Spinal cord (tissue), 10 donors: ENCODE results near the gene OTP. TPM values are rescaled to one million over a fixed set of nuclear protein-coding genes. Genes with fewer than 3 reads are reported as not detected.

Source experiments
- DNase-seq, 6 donors: peaks; one replicate each; pipeline versions ENCODE4 v3.0.0 to v3.0.0-alpha.2; 2013 to 2015; ENCODE audit warnings: low spot score in 6 of 6, low read depth in 4 of 6
- H3K27ac ChIP-seq: one replicate; pipeline ENCODE4 v1.5.1; 2013; ENCODE audit warnings: low read depth, low read length, control low read depth
- H3K27me3 ChIP-seq: one replicate; pipeline ENCODE4 v1.6.1; 2013; ENCODE audit warnings: low read length; ENCODE audit not compliant: control insufficient read depth, insufficient read depth
- H3K36me3 ChIP-seq: one replicate; pipeline ENCODE4 v1.6.1; 2013; ENCODE audit warnings: low read length; ENCODE audit not compliant: control insufficient read depth, insufficient read depth
- H3K4me1 ChIP-seq: one replicate; pipeline ENCODE4 v1.6.1; 2013; ENCODE audit warnings: low read length; ENCODE audit not compliant: control insufficient read depth, insufficient read depth
- H3K4me3 ChIP-seq: one replicate; pipeline ENCODE4 v1.5.1; 2013; ENCODE audit warnings: low read depth, low read length, control low read depth
- H3K9me3 ChIP-seq: one replicate; pipeline ENCODE4 v1.6.1; 2013; ENCODE audit warnings: low read length; ENCODE audit not compliant: control insufficient read depth, insufficient read depth
- WGBS: methylation state at CpG from one replicate; pipeline ENCODE4 v1.1.5; 2013; ENCODE audit warnings: missing lambda C conversion rate; ENCODE audit not compliant: insufficient coverage; 5-methylcytosine and 5-hydroxymethylcytosine counted together
- polyA plus RNA-seq, 2 donors: library from polyadenylated mRNA; unstranded; fragments of 120-200 nt; gene quantifications; one replicate each; pipeline ENCODE4 v1.2.1, GENCODE V29; 2013; ENCODE audit not compliant: insufficient read length in 2 of 2
- total RNA-seq, 2 donors: library from RNA; depleted of rRNA in 1 of 2; stranded (reverse); fragments of 120-200 nt in 1 of 2; fragments of >200 nt in 1 of 2; gene quantifications; one replicate each; pipeline versions ENCODE4 v1.2.3 to v1.2.4, GENCODE V29; 2013 to 2014
- donor health status: healthy.

OTP gene
- total and polyA plus RNA-seq, 4 donors, result 0.83 to 11.8 (median 6.1) TPM

- peak in 3 of 6 donors; percentile 35 to 60 (median 58) for DNase-seq
- WGBS, result under 1% methylated on average over 29 of the region's 33 CpGs
- H3K27me3 ChIP-seq, result peaks cover 99% of the 10 kb centered on the region
- H3K4me3 ChIP-seq, result no peak overlapping the region
- peaks cover 41% of the 10 kb centered on the region for H3K4me1 ChIP-seq
- no peaks in the 10 kb centered on the region for H3K36me3 ChIP-seq
- no peaks in the 10 kb centered on the region for H3K9me3 ChIP-seq
- no peak overlapping the region for H3K27ac ChIP-seq
These were observed 5.8 kb downstream of the OTP start for GRCh38 chr5:77632526-77633206.

DNA sequence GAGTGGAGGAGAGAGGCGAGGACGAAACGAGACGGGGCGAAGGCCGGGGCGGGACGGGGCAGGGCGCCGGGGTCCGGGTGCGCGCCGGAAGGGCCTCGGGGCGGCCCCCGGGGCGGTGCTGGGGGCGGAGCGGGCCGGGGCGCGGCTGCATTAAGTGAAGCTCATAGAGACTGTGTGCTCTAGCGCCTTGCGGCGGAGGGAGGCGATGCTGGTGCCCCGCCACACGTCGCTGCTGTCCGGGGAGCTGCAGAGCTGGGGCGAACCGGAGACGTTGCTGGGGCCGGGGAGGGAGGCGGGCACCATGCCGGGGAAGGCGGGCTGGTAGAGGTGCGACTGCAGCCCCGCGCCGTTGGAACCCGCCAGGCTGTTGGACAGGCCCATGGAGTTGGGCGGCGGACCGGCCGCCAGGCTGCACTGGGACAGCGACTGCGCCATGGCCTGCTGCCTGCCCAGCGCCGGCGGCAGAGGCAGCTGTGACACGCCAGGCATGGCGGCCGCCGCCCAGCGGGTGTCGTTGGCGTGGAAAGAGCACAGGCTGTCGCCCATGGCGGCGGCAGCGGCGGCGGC is 8.3 kb downstream of the OTP start:
- Histone ChIP-seq H3K4me1 (peaks cover 26% of the 10 kb centered on the region), H3K4me3 (no peak overlapping the region), H3K27ac (no peak overlapping the region), H3K27me3 (peaks cover 98% of the 10 kb centered on the region), H3K36me3 (no peaks in the 10 kb centered on the region), H3K9me3 (no peaks in the 10 kb centered on the region)
- under 1% methylated on average over 65 of the region's 65 CpGs for WGBS
- peak in 2 of 6 donors; percentile 40 to 65 for DNase-seq

- peaks cover 26% of the 10 kb centered on the region for H3K4me1 ChIP-seq
- 1% methylated on average over 52 of the region's 52 CpGs for WGBS
- no peaks in the 10 kb centered on the region for H3K9me3 ChIP-seq
- H3K27ac ChIP-seq, result no peak overlapping the region
- H3K4me3 ChIP-seq, result no peak overlapping the region
- no peaks in the 10 kb centered on the region for H3K36me3 ChIP-seq
- peak in 2 of 6 donors; percentile 41 to 50 for DNase-seq
- peaks cover 98% of the 10 kb centered on the region for H3K27me3 ChIP-seq
These were observed 8.9 kb downstream of the OTP start for GRCh38 chr5:77629509-77630113.

- Histone ChIP-seq H3K36me3 (no peaks in the 10 kb centered on the region), H3K4me3 (no peak overlapping the region), H3K27ac (no peak overlapping the region), H3K27me3 (peaks cover 97% of the 10 kb centered on the region), H3K4me1 (peaks cover 26% of the 10 kb centered on the region), H3K9me3 (no peaks in the 10 kb centered on the region)
- DNase-seq, result peak in 3 of 6 donors; percentile 49 to 55 (median 54)
- WGBS, result 4% methylated on average over 9 of the region's 13 CpGs
These were observed 9.5 kb downstream of the OTP start for GRCh38 chr5:77628840-77629508.

DNA sequence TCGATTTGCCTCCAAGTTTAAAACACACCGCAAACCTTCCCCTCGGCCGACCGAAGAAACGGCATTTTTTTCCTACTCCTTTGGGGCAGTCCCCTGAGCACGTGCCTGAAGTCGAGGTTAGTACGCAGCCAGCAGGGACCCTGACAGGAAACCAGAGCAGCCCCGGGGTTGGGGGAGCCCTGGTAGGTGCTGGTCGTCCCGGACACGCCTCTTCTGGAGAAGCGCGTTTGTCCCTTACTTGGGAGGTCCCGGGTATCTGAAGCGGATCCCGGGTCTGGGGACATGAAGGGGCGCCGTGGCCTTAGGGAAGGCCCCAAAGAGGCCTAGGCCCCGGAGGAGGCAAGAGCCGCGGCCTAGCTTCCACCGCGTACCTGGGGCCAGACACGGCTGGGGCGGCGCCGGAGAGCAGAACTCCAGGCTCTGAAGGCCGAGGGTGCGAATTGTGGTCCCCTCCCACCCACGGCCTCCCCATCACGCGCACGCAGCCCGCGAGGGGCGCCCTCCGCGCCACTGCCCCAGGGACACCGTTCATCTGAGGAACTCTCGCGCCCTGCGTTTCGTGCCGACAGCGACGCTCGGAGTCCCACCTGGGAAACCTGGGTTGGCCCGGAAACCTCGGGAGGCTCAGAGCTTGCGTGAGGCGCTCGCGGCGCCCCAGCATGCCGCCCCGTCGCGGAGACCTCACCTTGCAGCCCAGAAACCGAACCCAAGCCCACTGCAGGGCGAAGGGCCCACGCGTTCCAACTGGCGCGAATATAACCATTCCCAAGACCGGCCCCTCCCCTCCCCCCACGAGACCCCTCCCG is 10.4 kb downstream of the OTP start:
- WGBS, result 2% methylated on average over 68 of the region's 69 CpGs
- H3K9me3 ChIP-seq, result no peaks in the 10 kb centered on the region
- H3K4me3 ChIP-seq, result no peak overlapping the region
- peaks cover 97% of the 10 kb centered on the region for H3K27me3 ChIP-seq
- H3K36me3 ChIP-seq, result no peaks in the 10 kb centered on the region
- H3K4me1 ChIP-seq, result peaks cover 26% of the 10 kb centered on the region
- DNase-seq, result peak in 2 of 6 donors; percentile 9 to 27
- no peak overlapping the region for H3K27ac ChIP-seq

- Histone ChIP-seq H3K36me3 (no peaks in the 10 kb centered on the region), H3K9me3 (no peaks in the 10 kb centered on the region), H3K27me3 (peaks cover 70% of the 10 kb centered on the region), H3K27ac (no peak overlapping the region), H3K4me1 (peaks cover 6% of the 10 kb centered on the region), H3K4me3 (no peak overlapping the region)
- WGBS, result no CpG with 5 or more reads among the region's 2 CpGs
- DNase-seq, result no peak
These were observed 15.2 kb downstream of the OTP start for GRCh38 chr5:77623203-77623740.

DNA sequence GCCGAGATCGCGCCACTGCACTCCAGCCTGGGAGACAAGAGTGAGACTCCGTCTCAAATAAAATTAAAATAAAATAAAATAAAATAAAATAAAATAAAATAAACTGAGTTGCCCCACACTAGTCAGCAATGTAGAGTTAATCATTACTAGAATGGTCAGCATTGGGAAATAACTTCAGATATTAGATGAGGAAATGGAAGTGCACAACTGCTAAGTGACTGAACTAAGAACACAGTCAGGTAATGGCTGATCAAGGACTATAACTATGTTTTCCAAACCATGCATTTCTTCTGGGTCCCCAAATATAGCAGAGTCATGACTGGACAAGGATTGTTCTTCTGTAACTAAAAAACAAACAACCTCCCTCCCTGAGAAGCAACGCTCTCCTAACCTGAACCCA is 17.1 kb downstream of the OTP start:
- Histone ChIP-seq H3K27me3 (peaks cover 52% of the 10 kb centered on the region), H3K36me3 (no peaks in the 10 kb centered on the region), H3K9me3 (no peaks in the 10 kb centered on the region), H3K4me1 (no peaks in the 10 kb centered on the region), H3K4me3 (no peak overlapping the region), H3K27ac (no peak overlapping the region)
- 100% methylated on average over 1 of the region's 5 CpGs for WGBS
- no peak for DNase-seq

- H3K27me3 ChIP-seq, result peaks cover 43% of the 10 kb centered on the region
These were observed 18.1 kb downstream of the OTP start for GRCh38 chr5:77620405-77620804.

DNA sequence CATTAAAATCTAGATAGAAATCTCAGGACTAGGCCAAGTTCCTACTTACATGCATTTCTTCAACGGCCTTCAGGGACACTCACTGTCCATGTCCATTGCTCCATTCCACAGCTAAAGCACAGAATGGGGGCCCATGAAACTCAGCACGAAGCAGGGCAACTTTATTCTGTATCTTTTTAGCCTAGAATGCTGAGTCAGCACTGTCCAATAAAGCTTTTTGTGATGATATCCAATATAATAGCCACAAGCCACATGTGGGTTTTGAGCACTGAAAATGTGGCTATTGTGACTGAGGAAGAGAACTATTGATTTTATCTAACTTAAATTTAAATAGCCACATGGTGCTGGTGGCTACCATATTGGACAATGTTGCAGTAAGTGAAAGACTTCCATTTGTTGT is 21.6 kb downstream of the OTP start:
- DNase-seq, result no peak
- whole genome bisulfite sequencing, result 88% methylated on average over 1 of the region's 2 CpGs

More at GRCh38 chr5:77620405-77620804, 18.1 kb downstream of the OTP start:
- Histone ChIP-seq H3K4me3 (no peak overlapping the region), H3K27ac (no peak overlapping the region), H3K36me3 (no peaks in the 10 kb centered on the region), H3K4me1 (no peaks in the 10 kb centered on the region), H3K9me3 (no peaks in the 10 kb centered on the region)
- WGBS, result 33% methylated on average over 1 of the region's 4 CpGs
- DNase-seq, result no peak

More for the DNA sequence above, 21.6 kb downstream of the OTP start:
- Histone ChIP-seq H3K27me3 (peaks cover 14% of the 10 kb centered on the region), H3K27ac (no peak overlapping the region), H3K36me3 (no peaks in the 10 kb centered on the region), H3K4me1 (no peaks in the 10 kb centered on the region), H3K9me3 (no peaks in the 10 kb centered on the region), H3K4me3 (no peak overlapping the region)
